ENCODE data around the gene GPER1. TPM values are rescaled to one million over a fixed set of nuclear protein-coding genes. Genes with fewer than 3 reads are reported as not detected.

GPER1 gene
- total and polyA plus RNA-seq, 4 donors: 3.7 to 7.7 (median 6.3) TPM

DNA sequence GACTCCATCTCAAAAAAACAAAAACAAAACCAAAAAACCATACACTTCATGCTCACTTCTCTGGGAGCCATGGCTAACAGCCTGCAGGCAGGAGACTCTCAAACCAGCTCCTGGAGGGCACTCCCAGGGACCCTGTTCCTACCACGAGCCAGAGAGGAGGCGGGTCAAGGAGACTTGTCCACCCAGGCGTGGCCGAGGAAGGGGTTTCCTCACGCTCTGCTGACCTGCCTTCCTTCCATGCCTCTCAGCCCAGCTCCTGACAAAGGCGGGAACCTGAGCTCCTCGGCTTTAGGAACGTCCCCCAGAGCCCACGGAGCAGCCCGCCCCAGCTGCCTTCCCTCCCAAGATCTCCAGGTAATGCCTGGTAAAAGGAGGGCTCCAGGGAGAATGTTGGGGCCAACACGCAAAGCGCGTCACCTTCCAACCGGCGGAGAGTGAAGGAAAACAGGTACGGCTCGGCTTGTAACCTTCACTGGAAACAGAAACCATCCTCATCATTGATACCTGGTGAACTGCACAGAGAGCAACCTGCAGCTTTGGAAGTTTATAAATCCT is 34.0 kb upstream of the GPER1 start:
- Histone ChIP-seq H3K4me3 (no peak overlapping the region), H3K9me3 (ENCODE audit: control insufficient read depth in 4 of 4, insufficient read depth in 3 of 4, low read length in 3 of 4) (no peaks in the 10 kb centered on the region), H3K27ac (ENCODE audit: low read depth in 1 of 2, low read length in 1 of 2) (peak overlapping the region; percentile 0 to 84), H3K36me3 (ENCODE audit: control insufficient read depth in 4 of 4, insufficient read depth in 4 of 4, low read length in 4 of 4) (peaks cover 0 to 11% (median 0%) of the 10 kb centered on the region in 4 donors), H3K9ac (ENCODE audit: insufficient read depth in 1 of 2, low read length in 2 of 2) (no peak overlapping the region), H3K27me3 (ENCODE audit: control insufficient read depth in 3 of 3, insufficient read depth in 3 of 3, low read length in 2 of 3) (no peaks in the 10 kb centered on the region), H3K4me1 (ENCODE audit: control insufficient read depth in 5 of 5, insufficient read depth in 5 of 5, low read length in 5 of 5) (peaks cover 10 to 52% (median 19%) of the 10 kb centered on the region in 5 donors)
- no peak for TF ChIP-seq CTCF (IDR thresholded peaks at IDR 0.05; ENCODE audit: control extremely low read depth, extremely low read depth)
- DNase-seq (no peak), ATAC-seq (ENCODE audit: insufficient read depth, low FRiP score) (no peak)
- 78 to 85% methylated on average over 17 of the region's 17 CpGs for WGBS, 2 donors

DNA sequence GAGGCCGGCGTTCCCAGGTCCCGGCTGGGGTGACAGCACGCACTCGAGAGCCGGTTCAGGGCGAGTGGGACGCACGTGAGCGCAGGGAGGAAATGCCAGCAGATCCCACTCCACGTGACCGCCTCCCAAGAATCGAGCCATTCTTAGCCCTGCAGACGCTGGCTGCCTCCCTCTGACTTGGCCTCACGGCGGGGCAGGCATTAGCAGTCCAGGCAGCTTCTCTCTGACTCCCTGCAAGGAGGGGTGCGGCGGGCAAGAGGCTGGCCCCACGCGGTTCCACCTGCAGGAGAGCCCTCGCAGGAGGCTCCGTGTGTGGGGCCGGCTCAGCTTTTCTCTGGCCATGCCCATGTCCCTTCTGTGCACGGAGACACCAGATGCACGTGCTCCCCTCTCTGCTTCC is 33.5 kb upstream of the GPER1 start:
- 47% methylated on average over 25 of the region's 25 CpGs for WGBS, 2 donors
- peaks cover 10 to 55% (median 19%) of the 10 kb centered on the region in 5 donors for H3K4me1 ChIP-seq (ENCODE audit: control insufficient read depth in 5 of 5, insufficient read depth in 5 of 5, low read length in 5 of 5)
- H3K4me3 ChIP-seq: no peak overlapping the region
- H3K27ac ChIP-seq (ENCODE audit: low read depth in 1 of 2, low read length in 1 of 2): peak overlapping the region; percentile 62 to 84
- H3K36me3 ChIP-seq (ENCODE audit: control insufficient read depth in 4 of 4, insufficient read depth in 4 of 4, low read length in 4 of 4): peaks cover 0 to 11% (median 0%) of the 10 kb centered on the region in 4 donors
- DNase-seq (peak in 1 of 3 donors; percentile 45), ATAC-seq (ENCODE audit: insufficient read depth, low FRiP score) (no peak)
- H3K27me3 ChIP-seq (ENCODE audit: control insufficient read depth in 3 of 3, insufficient read depth in 3 of 3, low read length in 2 of 3): no peaks in the 10 kb centered on the region
- H3K9ac ChIP-seq (ENCODE audit: insufficient read depth in 1 of 2, low read length in 2 of 2): no peak overlapping the region
- H3K9me3 ChIP-seq (ENCODE audit: control insufficient read depth in 4 of 4, insufficient read depth in 3 of 4, low read length in 3 of 4): no peaks in the 10 kb centered on the region
- TF ChIP-seq CTCF (IDR thresholded peaks at IDR 0.05; ENCODE audit: control extremely low read depth, extremely low read depth): no peak

- DNase-seq (peak; percentile 91 to 95 (median 92)), ATAC-seq (ENCODE audit: insufficient read depth, low FRiP score) (peak; percentile 28)
- TF ChIP-seq CTCF (IDR thresholded peaks at IDR 0.05; ENCODE audit: control extremely low read depth, extremely low read depth): no peak
- H3K27ac ChIP-seq (ENCODE audit: low read depth in 1 of 2, low read length in 1 of 2): peak overlapping the region; percentile 62 to 84
- H3K27me3 ChIP-seq (ENCODE audit: control insufficient read depth in 3 of 3, insufficient read depth in 3 of 3, low read length in 2 of 3): no peaks in the 10 kb centered on the region
- WGBS, 2 donors: 11 to 17% methylated on average over 31 to 32 of the region's 32 CpGs
- no peak overlapping the region for H3K9ac ChIP-seq (ENCODE audit: insufficient read depth in 1 of 2, low read length in 2 of 2)
- H3K9me3 ChIP-seq (ENCODE audit: control insufficient read depth in 4 of 4, insufficient read depth in 3 of 4, low read length in 3 of 4): no peaks in the 10 kb centered on the region
- H3K36me3 ChIP-seq (ENCODE audit: control insufficient read depth in 4 of 4, insufficient read depth in 4 of 4, low read length in 4 of 4): peaks cover 0 to 11% (median 0%) of the 10 kb centered on the region in 4 donors
- peaks cover 10 to 55% (median 19%) of the 10 kb centered on the region in 5 donors for H3K4me1 ChIP-seq (ENCODE audit: control insufficient read depth in 5 of 5, insufficient read depth in 5 of 5, low read length in 5 of 5)
- peak overlapping the region; percentile 39 for H3K4me3 ChIP-seq
These were observed 33.0 kb upstream of the GPER1 start for GRCh38 chr7:1054861-1055450.

All from lung (tissue), 12 donors.